Right renal cortex interstitium (tissue), 3 donors: ENCODE results near the gene SSR1. TPM values are rescaled to one million over a fixed set of nuclear protein-coding genes. Genes with fewer than 3 reads are reported as not detected.

Source experiments
- DNase-seq, 3 donors: peaks; one replicate each; pipeline ENCODE4 v3.0.0-alpha.2; 2013; ENCODE audit warnings: low read depth in 3 of 3, low spot score in 2 of 3
- polyA plus RNA-seq, 3 donors: library from polyadenylated mRNA; unstranded; fragments of 120-200 nt; gene quantifications; one replicate each; pipeline ENCODE4 v1.2.1, GENCODE V29; 2013; ENCODE audit not compliant: insufficient read length in 3 of 3

Gene SSR1
- polyA plus RNA-seq, 3 donors: 129 to 141 (median 141) TPM

DNA sequence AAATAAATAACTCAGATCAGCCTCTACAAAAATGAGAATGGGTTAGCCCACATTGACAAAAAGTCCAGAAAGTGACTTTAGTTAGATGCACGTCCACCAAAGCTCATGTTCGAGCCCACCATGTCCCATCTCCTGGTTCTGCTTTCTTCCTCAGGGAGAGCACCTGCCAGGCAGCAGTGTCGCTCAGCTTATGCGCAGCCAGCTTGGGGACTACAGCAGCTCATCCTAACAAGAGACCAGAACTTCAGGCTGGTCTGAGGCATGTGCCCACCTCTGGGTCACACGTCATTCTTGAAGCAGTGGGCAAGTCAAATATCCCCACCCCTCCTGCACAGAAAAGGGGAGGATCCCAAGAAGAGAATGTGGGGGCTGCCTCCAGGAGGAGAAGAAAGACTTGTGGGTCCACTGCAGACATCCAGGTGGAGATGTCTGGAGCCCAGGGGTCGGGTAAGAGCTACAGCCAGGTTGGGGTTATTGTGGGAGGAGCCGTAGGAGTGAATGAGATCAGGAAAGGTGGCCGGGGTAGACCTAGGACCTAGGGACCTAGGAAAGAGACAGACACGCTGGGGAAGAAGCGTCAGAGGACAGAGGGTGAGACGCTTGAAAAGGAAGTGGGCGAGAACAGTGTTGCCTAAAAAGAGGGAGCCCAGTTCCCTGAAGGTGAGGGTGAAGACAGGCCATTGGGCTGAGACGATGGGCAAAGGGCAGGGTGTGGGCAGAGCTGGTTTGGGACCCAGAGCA is 52.5 kb downstream of the SSR1 start:
- DNase-seq: no peak

DNA sequence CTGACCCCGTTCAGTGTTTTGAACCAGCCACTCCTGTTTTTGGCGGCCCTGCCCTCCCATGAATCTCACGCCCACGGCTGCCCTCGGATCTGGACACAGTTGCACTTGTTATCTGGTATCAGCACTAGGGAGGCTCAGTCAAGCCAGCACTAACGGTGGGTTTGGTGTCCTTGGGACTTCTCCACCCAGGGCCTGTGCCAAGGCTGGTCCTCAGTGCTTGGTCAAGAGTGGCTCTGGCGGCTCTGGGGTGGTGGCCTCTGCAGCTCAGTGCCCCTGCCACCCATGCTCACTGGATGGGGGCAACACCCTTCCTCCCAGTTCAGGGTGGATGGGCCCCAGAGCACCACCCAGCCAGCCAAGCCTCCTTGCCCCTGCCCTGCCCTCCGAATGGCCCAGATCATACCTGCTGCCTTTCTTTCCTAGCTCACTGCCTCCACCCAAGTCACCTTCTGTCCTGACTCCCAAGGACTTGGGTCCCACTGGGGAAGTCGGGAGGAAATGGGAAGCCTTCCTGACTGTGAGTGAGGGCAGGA is 54.7 kb downstream of the SSR1 start:
- DNase-seq: no peak

DNA sequence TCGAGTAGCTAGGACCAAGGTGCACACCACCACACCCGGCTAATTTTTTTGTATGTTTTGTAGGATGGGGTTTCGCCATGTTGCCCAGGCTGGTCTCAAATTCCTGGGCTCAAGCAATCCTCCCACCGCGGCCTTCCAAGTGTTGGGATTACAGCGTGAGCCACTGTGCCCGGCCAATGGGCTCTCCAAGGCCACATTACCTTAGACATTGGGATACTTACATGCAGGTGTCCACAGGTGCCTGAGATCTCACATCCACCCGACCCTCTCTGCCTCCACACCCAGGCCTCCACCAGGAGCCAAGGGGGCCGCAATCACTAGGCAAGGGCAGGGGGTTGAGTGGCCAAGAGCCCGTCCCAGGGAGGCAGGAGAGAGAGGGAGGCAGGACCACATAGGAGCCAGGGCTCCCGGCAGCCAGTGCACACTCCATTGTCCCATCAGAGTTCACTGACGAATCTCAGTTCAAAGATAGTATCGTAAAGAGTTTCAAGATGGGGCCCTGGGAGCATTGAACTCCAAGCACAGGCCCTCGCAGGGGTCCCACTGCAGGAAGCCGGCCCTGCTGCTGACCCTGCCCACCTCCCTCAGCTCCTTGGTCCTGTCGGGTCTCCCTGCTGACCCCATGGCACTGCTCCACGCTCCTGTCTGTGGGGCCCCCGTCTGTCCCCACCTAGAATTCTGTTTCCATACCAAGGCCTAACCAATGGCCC is 55.3 kb downstream of the SSR1 start:
- DNase-seq: no peak

DNA sequence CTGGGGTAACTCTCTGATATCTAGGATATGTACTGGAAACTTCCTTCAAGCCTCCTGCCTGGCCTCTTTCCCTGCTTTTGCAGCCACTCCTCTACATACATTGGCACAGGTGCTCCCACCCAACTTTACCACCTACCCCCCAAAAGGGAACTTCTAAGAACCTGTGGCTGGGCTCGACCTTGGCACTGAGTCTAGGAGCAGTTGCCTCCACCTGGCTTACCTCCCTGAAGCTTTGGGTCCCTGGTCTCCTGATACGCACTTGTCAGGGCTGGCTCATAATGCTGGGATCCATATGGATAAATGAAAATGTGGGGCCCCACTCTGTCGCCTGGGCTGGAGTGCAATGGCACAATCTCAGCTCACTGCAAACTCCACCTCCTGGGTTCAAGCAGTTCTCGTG is 56.2 kb downstream of the SSR1 start:
- DNase-seq: no peak

DNA sequence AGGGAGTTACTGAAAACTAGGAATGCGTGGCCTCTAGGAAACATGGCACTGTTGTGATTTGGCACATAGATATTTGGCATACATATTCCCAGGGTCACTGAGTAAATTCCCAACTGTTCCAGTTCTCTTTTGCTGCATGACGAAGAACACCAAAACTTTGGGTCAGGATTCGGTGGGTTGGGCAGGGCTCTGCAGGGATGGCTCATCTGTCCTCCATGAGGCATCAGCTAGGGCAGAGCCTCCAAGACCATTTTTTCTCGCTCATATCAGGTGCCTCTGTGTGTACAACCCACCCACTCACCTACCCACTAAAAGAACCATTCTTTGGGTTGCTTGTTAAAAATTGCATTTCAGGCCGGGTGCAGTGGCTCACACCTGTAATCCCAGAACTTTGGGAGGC is 57.1 kb downstream of the SSR1 start:
- DNase-seq: no peak

DNA sequence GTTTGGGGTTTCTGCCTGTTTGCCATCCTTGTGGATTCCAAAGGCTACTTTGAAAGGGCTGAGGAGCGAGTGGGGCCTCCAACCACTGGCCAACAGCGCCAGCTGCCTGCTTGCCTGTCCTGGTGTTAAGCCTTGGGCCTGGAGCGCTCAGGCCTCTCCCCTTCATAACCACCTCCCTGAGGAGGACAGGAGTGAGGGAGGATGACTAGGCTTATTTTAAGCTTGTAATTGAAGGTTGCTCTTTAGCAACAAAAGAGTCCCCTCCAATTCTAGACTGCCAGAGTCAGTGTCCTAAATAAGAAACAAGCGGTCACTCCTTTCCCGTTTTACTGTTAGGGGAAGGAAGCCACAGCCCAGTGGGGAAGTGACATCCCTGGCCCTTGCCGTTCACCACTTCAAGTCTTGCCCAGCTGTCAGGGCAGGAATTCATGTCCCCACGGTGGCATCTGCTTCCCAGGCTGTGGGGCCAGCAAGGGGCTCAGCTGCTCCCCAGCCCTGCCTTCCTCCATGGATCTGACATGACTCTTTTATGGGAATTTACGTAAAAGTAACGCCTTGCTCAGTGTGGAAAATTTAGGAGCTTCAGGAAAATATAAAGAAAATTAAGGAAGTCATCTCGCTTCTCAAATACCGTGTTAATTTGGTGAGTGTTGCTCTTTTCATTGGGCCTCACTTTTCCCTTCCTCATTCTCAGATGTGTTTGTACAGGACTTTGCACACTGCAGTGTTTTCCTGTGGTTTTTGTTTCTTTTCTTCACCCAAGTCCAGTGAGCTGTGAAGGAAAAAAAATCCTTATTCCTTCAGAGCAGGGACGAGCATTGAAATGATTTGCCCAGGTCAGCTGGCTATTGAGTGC is 57.8 kb downstream of the SSR1 start:
- no peak for DNase-seq

DNA sequence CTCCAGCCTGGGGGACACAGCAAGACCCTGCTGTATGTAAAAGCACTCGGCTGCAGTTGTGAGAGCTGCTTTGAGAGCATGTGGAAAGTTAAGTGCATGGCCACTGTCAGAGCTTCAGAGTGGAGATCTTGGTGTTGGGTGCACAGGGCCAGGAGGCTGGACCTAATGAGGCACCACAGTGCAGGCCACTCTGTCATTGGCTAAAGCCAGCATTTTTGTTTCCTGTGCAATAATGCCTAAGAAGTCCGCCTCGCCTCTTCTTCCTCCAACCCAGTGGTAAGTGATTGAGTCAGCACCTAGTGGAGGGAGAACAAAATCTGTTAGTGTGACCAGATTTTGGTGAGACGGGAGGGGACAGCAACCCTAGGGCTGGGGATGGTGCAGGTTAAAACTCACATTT is 60.6 kb downstream of the SSR1 start:
- no peak for DNase-seq

DNA sequence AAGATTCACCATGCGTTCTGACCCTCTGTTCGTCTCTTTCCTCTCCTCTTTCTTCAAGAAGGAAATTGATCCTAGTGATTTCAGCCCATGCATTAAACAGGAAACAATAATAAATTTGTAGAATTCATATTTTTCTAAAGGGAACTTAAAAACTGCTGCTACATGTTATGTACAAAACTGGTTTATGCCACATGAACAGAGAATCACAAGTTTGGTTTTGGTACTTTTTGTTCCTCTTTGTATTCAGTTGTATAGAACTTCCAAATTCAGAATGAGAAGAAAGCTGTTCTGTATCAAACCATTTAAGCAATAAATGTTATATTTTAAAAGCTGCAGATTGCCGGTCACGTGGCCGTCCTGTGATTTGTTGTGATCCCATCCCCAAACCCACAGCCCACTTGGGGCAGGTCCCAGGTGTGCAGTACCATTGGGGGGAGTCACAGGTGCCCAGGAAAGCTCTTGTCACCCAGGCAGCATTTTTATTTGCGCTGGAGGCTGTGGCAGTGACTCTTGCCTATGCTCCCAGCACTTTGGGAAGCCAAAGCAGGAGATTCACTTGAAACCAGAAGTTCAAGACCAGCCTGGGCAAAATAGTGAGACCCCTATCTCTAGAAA is 61.2 kb downstream of the SSR1 start:
- no peak for DNase-seq

DNA sequence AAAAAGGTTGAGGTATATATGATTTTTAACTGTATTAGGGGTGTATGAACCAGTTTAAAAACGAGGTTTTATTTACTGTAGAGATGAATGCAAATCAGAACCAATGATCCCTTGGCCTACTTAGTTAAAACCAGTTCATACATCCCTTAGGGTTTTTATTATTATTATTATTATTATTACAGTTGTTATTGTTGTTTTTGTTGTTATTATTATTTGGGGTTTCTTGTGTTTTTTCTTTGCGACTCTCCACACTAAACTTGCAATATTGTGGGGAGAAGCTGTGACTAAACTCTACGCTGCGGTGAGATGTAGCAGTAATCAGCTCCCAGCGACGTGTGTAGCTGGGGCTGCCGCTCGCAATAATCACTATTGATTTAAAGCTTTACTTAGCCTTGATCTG is 62.2 kb downstream of the SSR1 start:
- DNase-seq: no peak

DNA sequence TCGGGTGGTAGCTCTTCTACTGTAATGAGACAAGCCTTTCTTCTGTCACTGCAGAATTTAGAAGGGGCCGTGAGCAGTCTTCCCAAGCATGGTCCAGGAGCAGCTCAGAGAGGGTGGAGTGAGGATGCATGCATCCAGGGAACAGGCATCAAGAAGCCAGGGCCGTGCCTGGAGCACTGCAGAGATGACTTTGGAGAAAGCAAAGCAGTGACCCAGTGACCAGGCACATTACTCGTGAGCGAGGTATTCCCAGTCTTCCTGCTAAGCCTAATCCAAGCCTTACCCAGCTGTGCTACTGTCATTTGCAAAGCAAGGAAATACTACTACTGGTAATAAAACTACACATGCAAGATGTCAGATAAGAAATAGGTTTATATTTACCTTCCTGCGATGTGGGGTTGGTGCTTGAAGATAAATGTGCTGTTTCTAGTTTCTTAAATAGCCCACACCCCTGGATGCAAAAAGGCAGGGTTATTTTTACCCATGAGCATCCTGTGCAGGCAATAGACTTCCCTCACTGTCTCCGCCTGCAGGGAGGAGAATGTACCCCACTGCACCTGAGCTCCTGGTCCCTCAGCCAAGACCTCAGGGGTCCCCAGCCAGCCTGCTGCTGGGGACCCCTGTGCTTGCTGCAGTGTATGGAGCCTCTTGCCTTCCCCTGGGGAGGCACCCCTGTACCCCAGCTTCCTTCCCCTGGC is 62.9 kb downstream of the SSR1 start:
- DNase-seq: no peak

DNA sequence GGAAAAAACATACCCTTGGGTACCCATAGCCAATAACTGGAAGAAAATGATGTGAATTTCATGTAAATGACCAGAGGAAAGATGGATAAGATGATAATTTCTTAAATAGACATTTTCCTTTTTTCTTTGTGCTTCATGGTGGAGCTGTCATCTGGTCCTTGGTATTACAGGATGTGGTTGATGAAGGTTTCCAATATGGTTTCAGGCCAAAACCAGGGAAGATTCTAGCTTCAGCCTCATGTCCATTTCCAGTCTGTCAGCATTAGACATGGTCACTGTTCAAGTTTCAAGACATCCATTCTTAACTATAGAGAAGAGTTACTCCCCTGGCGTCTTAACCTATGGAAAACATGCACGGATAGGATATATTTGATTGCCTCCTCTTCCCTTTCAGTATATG is 63.6 kb downstream of the SSR1 start:
- no peak for DNase-seq

DNA sequence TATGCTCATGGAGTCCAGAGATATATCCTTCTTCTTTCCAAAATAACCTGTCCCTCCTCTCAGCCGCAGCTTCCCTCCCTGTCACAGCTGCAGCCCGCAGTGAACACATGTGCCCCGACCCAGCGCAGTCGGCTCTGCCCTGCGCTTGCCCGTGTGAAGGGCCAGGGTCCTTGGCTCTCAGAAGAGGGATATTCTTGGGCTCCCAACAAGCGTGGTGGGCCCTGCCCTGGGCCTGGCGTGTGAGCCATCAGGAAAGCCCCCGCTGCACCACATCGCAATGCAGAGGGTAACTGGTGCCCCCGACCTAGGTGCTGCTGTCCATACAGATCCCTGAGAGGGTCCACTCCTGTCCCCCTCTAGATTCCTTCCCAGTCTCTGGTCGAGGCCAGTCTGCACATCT is 65.2 kb downstream of the SSR1 start:
- DNase-seq: no peak

DNA sequence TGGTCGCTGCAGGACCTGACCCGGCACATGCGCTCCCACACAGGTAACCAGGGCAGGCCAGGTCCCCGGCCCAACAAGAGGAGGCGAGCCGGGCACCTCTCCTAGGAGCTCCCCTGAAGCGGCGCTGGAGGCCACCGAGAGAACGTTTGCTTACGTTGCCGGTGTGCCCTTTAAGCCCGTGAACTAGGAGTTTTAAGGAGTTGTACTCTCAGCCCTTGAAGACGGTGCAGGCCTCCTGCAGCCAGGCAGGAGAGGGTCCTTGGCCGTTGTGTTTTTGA is 65.9 kb downstream of the SSR1 start:
- no peak for DNase-seq

DNA sequence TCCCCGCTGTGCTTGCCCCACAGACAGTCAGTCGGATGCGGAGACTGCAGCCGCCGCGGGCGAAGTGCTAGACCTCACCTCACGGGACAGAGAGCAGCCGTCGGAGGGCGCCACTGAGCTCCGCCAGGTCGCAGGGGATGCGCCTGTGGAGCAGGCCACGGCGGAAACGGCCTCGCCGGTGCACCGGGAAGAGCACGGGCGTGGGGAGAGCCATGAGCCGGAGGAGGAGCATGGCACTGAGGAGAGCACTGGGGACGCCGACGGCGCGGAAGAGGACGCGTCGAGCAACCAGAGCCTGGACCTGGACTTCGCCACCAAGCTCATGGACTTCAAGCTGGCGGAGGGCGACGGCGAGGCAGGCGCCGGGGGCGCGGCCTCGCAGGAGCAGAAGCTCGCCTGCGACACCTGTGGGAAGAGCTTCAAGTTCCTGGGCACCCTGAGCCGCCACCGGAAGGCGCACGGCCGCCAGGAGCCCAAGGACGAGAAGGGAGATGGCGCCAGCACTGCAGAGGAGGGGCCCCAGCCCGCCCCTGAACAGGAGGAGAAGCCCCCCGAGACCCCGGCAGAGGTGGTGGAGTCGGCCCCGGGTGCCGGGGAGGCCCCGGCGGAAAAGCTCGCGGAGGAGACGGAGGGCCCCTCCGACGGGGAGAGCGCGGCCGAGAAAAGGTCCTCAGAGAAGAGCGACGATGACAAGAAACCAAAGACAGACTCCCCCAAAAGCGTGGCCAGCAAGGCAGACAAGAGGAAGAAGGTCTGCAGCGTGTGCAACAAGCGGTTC is 66.4 kb downstream of the SSR1 start:
- no peak for DNase-seq

DNA sequence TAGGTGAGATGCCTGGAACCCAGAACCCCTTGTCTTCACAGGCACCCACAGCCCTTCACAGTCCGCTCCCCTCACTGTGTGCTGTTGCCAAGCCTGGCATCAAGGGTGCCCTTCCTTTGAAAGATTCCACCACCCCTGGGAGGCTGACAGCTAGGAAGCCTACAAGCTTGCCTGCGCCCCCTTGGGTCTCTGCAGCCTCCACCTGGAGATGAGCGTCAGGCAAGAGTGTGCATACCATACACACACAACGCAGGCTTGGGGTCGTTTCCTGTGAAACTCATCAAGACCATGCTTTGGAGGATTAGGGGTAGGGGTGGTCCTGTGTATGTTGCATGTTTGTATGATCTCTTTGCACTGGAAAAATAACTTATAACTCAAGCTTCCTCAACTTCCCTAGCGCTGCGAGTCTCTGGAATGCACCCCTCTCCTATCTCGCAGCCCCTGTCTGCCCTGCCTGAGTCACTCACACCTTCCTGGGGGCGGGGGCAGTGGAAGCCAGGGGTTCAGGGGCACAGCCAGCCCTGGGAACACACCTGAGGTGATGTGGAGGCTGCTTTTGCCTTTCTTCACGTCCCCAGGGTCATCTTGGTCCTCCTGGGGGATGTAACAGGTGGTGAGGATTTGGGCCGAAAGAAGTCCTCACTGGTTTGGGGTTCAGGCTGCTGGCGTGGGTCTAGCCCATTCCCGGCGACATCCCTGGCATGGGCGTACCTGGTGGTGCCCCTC is 67.2 kb downstream of the SSR1 start:
- no peak for DNase-seq

DNA sequence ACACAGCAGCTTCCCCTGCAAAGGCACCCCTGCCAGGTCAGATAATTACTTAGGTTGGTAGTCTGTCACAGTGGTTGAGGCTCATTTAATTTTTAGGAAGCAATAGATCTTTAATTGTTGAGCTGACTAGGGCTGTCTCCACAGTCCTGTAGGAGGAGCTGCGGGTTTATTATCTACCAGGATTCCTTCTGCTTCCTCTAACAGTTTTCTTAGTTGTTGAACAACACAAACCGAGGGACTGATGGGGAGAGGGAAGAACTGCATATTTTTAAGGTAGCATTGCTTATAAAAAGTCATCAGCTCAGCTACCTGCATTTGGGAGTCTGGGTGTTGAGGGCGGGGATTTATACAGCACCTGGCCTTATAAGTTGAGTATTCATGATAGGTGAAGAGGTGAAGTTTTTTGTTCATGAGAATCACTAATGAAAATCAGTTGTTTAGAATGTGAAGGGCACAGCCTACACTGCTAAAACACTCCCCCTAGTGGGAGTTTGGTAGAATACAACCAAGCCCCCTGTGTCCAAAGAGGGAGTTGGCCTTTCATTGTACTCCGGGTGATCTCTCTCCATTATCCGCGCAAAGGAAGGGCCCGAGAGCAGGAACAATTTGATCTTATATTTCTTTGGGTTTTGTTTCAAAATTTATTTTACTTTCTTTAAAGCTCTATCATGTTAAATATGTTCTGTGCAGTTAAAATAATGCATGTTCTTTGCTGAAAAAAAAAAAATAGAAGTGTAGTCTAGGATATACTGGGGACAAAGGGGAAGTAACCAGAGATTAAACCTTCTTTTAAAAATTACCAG is 69.6 kb downstream of the SSR1 start:
- DNase-seq: peak in 2 of 3 donors; percentile 54 to 61

DNA sequence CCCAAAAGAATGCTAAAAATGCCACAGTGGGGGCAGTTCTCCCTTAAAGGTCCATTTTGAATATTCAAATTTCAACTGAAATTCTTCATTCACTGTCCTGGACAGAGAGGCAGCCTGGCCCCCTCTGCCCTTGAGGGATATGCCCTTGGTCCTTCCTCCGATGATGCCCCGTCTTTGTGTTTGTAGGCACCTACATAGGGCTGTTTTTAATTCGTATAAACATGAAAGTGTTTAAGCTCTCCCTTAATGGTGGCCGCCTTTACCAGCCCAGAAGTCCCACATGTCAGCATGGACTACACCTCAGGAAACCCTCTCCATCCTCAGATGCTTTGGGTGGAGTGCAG is 70.2 kb downstream of the SSR1 start:
- DNase-seq: no peak
